ENCODE results near the gene LY6G5C. TPM values are rescaled to one million over a fixed set of nuclear protein-coding genes. Genes with fewer than 3 reads are reported as not detected.
"Not testable (repeated sequence)": the region's sequence is repeated elsewhere in the genome, so short reads cannot be mapped to it uniquely, and the experiment has no call there.

The LY6G5C gene
- total and polyA plus RNA-seq, 9 donors, result 1.2 to 3.7 (median 2.2) TPM; not detected in 1

DNA sequence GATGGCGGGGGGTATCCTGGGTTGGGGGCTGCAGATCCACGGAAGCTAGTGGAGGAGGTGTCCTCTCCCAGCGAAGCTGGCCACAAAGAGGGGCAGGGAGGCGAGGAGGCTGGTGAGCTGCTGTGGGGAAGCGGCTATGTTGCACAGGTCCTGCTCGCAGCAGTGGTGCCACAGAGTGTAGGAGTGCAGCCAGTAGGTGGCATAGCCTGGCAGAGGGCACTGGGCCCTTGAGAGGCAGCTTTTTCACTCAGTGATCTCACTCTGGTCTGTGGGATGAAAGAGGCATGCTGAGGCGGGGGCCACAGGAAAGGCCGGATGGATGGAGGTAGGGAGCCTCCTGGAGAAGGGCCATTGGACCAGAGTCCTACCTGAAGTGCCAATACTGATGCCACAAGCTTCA, 31.4 kb upstream of the LY6G5C start:
- Histone ChIP-seq H3K27me3 (no peaks in the 10 kb centered on the region), H3K36me3 (no peaks in the 10 kb centered on the region), H3K27ac (no peak overlapping the region), H3K4me3 (no peak overlapping the region), H3K4me1 (ENCODE audit: insufficient read depth) (no peaks in the 10 kb centered on the region), H3K9me3 (no peaks in the 10 kb centered on the region)
- intact Hi-C loops (cut with DNase I), result no loop called here
- DNase-seq, result no peak
- TF ChIP-seq EP300 (IDR thresholded peaks at IDR 0.05) (no peak), POLR2A (IDR thresholded peaks at IDR 0.05) (no peak)
- TF ChIP-seq, protein P1, sequence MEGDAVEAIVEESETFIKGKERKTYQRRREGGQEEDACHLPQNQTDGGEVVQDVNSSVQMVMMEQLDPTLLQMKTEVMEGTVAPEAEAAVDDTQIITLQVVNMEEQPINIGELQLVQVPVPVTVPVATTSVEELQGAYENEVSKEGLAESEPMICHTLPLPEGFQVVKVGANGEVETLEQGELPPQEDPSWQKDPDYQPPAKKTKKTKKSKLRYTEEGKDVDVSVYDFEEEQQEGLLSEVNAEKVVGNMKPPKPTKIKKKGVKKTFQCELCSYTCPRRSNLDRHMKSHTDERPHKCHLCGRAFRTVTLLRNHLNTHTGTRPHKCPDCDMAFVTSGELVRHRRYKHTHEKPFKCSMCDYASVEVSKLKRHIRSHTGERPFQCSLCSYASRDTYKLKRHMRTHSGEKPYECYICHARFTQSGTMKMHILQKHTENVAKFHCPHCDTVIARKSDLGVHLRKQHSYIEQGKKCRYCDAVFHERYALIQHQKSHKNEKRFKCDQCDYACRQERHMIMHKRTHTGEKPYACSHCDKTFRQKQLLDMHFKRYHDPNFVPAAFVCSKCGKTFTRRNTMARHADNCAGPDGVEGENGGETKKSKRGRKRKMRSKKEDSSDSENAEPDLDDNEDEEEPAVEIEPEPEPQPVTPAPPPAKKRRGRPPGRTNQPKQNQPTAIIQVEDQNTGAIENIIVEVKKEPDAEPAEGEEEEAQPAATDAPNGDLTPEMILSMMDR (IDR thresholded peaks at IDR 0.05), result no peak
- WGBS, 3 donors, result 81 to 86% (median 86%) methylated on average over 8 of the region's 8 CpGs

DNA sequence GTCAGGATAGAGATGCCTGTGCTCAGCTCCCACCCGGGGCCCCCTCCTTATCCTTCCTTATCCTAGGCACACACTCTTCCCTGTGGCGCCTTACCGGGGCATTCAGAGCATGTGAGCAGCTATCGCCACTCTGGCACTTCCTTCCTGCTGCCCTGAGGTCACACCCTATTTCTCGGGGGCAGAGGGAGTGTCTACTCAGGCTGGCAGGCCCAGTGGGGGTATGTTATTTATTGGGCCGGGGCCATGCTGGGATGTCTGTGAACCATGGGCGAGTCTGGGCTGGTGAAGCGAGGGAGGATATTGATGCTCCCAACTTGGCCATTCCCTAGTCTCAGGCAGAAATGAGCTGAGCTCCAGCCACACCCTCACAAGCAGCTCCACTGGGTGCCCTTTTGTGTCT, 30.4 kb upstream of the LY6G5C start:
- no peak for TF ChIP-seq POLR2A (IDR thresholded peaks at IDR 0.05)
- TF ChIP-seq, protein P1 (IDR thresholded peaks at IDR 0.05), result no peak
- TF ChIP-seq EP300 (IDR thresholded peaks at IDR 0.05), result no peak
- no peak for DNase-seq
- intact Hi-C loops (cut with DNase I), result no loop called here
- 55 to 66% (median 55%) methylated on average over 8 of the region's 8 CpGs for WGBS, 3 donors
- H3K4me1 ChIP-seq (ENCODE audit: insufficient read depth), result no peaks in the 10 kb centered on the region
- no peak overlapping the region for H3K27ac ChIP-seq
- no peaks in the 10 kb centered on the region for H3K27me3 ChIP-seq
- H3K36me3 ChIP-seq, result no peaks in the 10 kb centered on the region
- no peaks in the 10 kb centered on the region for H3K9me3 ChIP-seq
- no peak overlapping the region for H3K4me3 ChIP-seq

DNA sequence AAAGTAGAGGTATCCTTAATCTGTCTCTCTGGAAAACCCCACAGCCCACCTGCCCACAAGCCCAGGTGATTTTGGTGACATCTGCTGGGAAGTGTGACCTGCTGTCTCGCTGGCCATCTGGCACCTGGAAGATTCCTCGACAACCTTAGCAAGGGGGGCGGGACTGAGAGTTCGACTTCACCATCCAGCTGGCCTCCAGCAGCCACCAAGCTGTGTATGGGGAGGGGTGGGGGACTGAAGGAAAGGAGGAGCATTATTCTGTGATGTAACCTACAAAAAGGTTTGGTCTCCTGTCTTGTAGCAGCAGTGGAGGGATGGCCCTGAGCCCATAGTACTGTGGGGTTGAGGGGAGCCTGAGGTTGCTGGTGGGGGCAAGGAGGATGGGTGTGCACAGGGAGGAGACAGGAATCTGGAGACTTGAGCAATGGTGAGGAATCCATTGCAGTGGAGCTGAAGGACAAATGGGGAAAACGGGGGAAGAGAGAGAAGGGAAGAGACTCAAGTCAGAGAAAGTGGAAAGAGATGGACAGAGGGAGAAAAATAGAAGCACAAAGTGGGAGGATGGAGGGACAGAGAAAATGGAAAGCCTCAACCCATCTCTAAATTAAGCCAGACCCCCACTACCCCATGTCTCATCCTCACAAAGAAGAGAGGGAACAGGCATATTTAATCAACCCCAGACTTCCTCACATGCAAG, 29.8 kb upstream of the LY6G5C start:
- intact Hi-C loops (cut with DNase I), result no loop called here
- no peaks in the 10 kb centered on the region for H3K9me3 ChIP-seq
- H3K27me3 ChIP-seq, result no peaks in the 10 kb centered on the region
- H3K4me3 ChIP-seq, result no peak overlapping the region
- no peaks in the 10 kb centered on the region for H3K36me3 ChIP-seq
- no peak overlapping the region for H3K27ac ChIP-seq
- WGBS, 3 donors, result 48 to 50% (median 49%) methylated on average over 5 of the region's 5 CpGs
- TF ChIP-seq EP300 (IDR thresholded peaks at IDR 0.05) (no peak), POLR2A (IDR thresholded peaks at IDR 0.05) (no peak)
- TF ChIP-seq, protein P1 (IDR thresholded peaks at IDR 0.05), result no peak
- DNase-seq, result no peak
- no peaks in the 10 kb centered on the region for H3K4me1 ChIP-seq (ENCODE audit: insufficient read depth)

DNA sequence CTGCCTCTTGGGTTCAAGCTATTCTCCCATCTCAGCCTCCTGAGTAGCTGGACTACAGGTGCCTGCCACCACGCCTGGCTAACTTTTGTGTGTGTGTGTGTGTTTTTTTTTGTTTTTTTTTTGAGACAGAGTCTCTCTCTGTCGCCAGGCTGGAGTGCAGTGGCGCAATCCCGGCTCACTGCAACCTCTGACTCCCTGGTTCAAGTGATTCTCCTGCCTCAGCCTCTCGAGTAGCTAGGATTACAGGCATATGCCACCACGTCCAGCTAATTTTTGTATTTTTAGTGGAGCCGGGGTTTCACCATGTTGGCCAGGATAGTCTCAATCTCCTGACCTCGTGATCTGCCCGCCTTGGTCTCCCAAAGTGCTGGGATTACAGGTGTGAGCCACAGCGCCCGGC, 28.3 kb upstream of the LY6G5C start:
- DNase-seq; H3K27ac ChIP-seq; H3K27me3 ChIP-seq; intact Hi-C loops (cut with DNase I); H3K9me3 ChIP-seq; H3K4me3 ChIP-seq; H3K36me3 ChIP-seq; H3K4me1 ChIP-seq (ENCODE audit: insufficient read depth): not testable (repeated sequence)
- 87% methylated on average over 11 of the region's 11 CpGs for WGBS, 3 donors

DNA sequence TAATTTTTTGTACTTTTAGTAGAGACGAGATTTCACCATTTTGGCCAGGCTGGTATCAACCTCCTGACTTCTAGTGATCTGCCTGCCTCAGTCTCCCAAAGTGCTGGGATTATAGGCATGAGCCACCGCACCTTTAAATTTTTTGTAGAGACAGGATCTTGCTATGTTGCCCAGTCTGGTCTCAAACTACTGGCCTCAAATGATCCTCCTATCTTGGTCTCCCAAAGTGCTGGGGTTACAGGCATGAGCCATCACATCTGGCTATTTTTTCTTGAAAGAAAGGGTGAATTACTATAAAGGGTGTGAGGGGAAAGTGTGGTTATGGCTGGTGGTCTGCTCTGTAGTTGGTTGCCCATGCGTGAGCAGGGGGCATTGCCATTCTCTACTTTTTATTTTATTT, 27.4 kb upstream of the LY6G5C start:
- DNase-seq, result no peak
- no peaks in the 10 kb centered on the region for H3K27me3 ChIP-seq
- H3K36me3 ChIP-seq, result no peaks in the 10 kb centered on the region
- no peak overlapping the region for H3K27ac ChIP-seq
- TF ChIP-seq EP300 (IDR thresholded peaks at IDR 0.05), result no peak
- TF ChIP-seq, protein P1 (IDR thresholded peaks at IDR 0.05), result no peak
- intact Hi-C loops (cut with DNase I), result no loop called here
- WGBS, 3 donors, result 92 to 98% (median 96%) methylated on average over 3 of the region's 3 CpGs
- no peak overlapping the region for H3K4me3 ChIP-seq
- H3K9me3 ChIP-seq, result no peaks in the 10 kb centered on the region
- peaks cover 3% of the 10 kb centered on the region for H3K4me1 ChIP-seq (ENCODE audit: insufficient read depth)

All from ovary (tissue), 9 donors.